Adrenal gland (tissue), 12 donors: ENCODE results near the gene PTGDR2. TPM values are rescaled to one million over a fixed set of nuclear protein-coding genes. Genes with fewer than 3 reads are reported as not detected.

Source experiments
- DNase-seq, 7 donors: peaks; one replicate each; pipeline ENCODE4 v3.0.0-alpha.2; 2019 to 2020
- H3K27ac ChIP-seq, 5 donors: fragments of 200-600 bp; sonication (generic) in 4 of 5; 1 replicate in 3 of 5; 2 replicates in 2 of 5; pipeline versions ENCODE4 v1.5.1 to v1.8.0; 2016 to 2020; ENCODE audit warnings: mild to moderate bottlenecking in 1 of 5
- H3K27me3 ChIP-seq: fragments of 200-600 bp; 2 replicates; pipeline ENCODE4 v1.8.0; 2021
- H3K36me3 ChIP-seq, 2 donors: fragments of 200-600 bp; replicated peaks in 1 of 2; 1 replicate in 1 of 2; 2 replicates in 1 of 2; pipeline versions ENCODE4 v1.5.1 to v1.8.0; 2018 to 2022
- H3K4me1 ChIP-seq, 2 donors: fragments of 200-600 bp; replicated peaks in 1 of 2; 1 replicate in 1 of 2; 2 replicates in 1 of 2; pipeline versions ENCODE4 v1.5.1 to v1.8.0; 2018 to 2021
- H3K4me3 ChIP-seq, 4 donors: fragments of 200-600 bp; sonication (generic) in 3 of 4; one replicate each; pipeline ENCODE4 v1.5.1; 2016 to 2018
- H3K9me3 ChIP-seq, 3 donors: fragments of 200-600 bp; sonication (generic) in 1 of 3; replicated peaks in 1 of 3; 1 replicate in 2 of 3; 2 replicates in 1 of 3; pipeline versions ENCODE4 v1.5.1 to v1.8.0; 2016 to 2021
- CTCF ChIP-seq, 6 experiments: fragments of 450-650 bp in 4 of 6; fragments of 200-600 bp in 2 of 6; sonication (generic) in 1 of 6; IDR thresholded peaks; 1 replicate in 5 of 6; 2 replicates in 1 of 6; pipeline versions ENCODE4 v1.5.1 to v1.8.0; 2016 to 2021; ENCODE audit warnings: antibody characterized with exemption in 6 of 6, mild to moderate bottlenecking in 2 of 6, moderate library complexity in 1 of 6
- POLR2A ChIP-seq, 2 donors: fragments of 450-650 bp; IDR thresholded peaks; one replicate each; pipeline ENCODE4 v1.6.1; 2017; ENCODE audit warnings: antibody characterized with exemption in 2 of 2, mild to moderate bottlenecking in 2 of 2, moderate library complexity in 1 of 2
- whole genome bisulfite sequencing, 4 donors: extraction: QIAGEN DNeasy Blood & Tissue Kit in 2 of 4; methylation state at CpG; one replicate each; pipeline versions ENCODE4 v1.1.5 to v1.1.7; 2013 to 2017; 5-methylcytosine and 5-hydroxymethylcytosine counted together
- intact Hi-C, 2 donors: fragments of 100-400 bp; cut with DNase I; formaldehyde crosslinking; loops; one replicate each; pipeline versions ENCODE4 v1.14.1 to v1.15.0; 2022 to 2023
- polyA plus RNA-seq, 3 donors: library from polyadenylated mRNA; stranded (reverse); fragments of 200-250 nt in 2 of 3; fragments of 350-450 nt in 1 of 3; fragmentation: Illumina TruSeq in 1 of 3; extraction: RNeasy Lipid Tissue Mini Kit (QIAGEN cat#74804) in 1 of 3; gene quantifications; one replicate each; pipeline ENCODE4 v1.2.3, GENCODE V29; 2013 to 2014
- total RNA-seq, 9 donors: library from RNA; depleted of rRNA in 4 of 9; stranded (reverse); fragments of >200 nt in 4 of 9; fragments of 120-200 nt in 1 of 9; fragmentation: NEBNext Ultra II Directional in 1 of 9; extraction: Animal tissue kit (Norgen Biotek cat#: 25700) in 1 of 9; gene quantifications; one replicate each; pipeline versions ENCODE4 v1.1.0 to v1.2.4, GENCODE V29; 2013 to 2023
- donor health status: healthy with polysubstance abuse.
- donor health status: Bipolar disorder and iron deficiency.
- donor health status: DM: yes; HTN: yes; CAD: no.
- donor health status: DM: no; HTN: no; CAD: no.
- donor health status: DM: no; HTN: no; CAD: no.
- donor health status: DM: yes; HTN: yes; CAD: no.

The PTGDR2 gene
- total and polyA plus RNA-seq, 12 donors, result 0.17 to 0.61 (median 0.24) TPM; not detected in 7

- no peak for DNase-seq
- Histone ChIP-seq H3K36me3 (peaks cover 0 to 39% of the 10 kb centered on the region in 2 donors), H3K27ac (no peak overlapping the region), H3K9me3 (no peaks in the 10 kb centered on the region), H3K27me3 (no peaks in the 10 kb centered on the region), H3K4me3 (no peak overlapping the region), H3K4me1 (peaks cover 5 to 16% of the 10 kb centered on the region in 2 donors)
- no peak for TF ChIP-seq POLR2A (IDR thresholded peaks at IDR 0.05)
- TF ChIP-seq CTCF (IDR thresholded peaks at IDR 0.05), result no peak
- intact Hi-C loops, result no loop called here
- WGBS, 4 donors, result 71 to 83% (median 78%) methylated on average over 9 to 10 of the region's 10 CpGs
Observed at GRCh38 chr11:60848714-60849151, 7.0 kb downstream of the PTGDR2 start.

GRCh38 chr11:60847896-60848295, 7.9 kb downstream of the PTGDR2 start:
- 72 to 76% (median 74%) methylated on average over 12 of the region's 12 CpGs for WGBS, 4 donors

GRCh38 chr11:60847281-60847680, 8.5 kb downstream of the PTGDR2 start:
- peaks cover 17 to 30% of the 10 kb centered on the region in 2 donors for H3K4me1 ChIP-seq
- DNase-seq, result no peak
- no peaks in the 10 kb centered on the region for H3K9me3 ChIP-seq
- H3K4me3 ChIP-seq, result no peak overlapping the region
- no peak overlapping the region for H3K27ac ChIP-seq
- intact Hi-C loops, result no loop called here
- peaks cover 0 to 39% of the 10 kb centered on the region in 2 donors for H3K36me3 ChIP-seq
- WGBS, 4 donors, result 71 to 84% (median 79%) methylated on average over 7 to 13 of the region's 13 CpGs
- no peaks in the 10 kb centered on the region for H3K27me3 ChIP-seq
- no peak for TF ChIP-seq POLR2A (IDR thresholded peaks at IDR 0.05)
- TF ChIP-seq CTCF (IDR thresholded peaks at IDR 0.05), result no peak

More at GRCh38 chr11:60847896-60848295, 7.9 kb downstream of the PTGDR2 start:
- H3K27me3 ChIP-seq, result no peaks in the 10 kb centered on the region
- intact Hi-C loops, result no loop called here
- TF ChIP-seq CTCF (IDR thresholded peaks at IDR 0.05) (no peak), POLR2A (IDR thresholded peaks at IDR 0.05) (no peak)
- no peaks in the 10 kb centered on the region for H3K9me3 ChIP-seq
- H3K4me1 ChIP-seq, result peaks cover 14 to 25% of the 10 kb centered on the region in 2 donors
- no peak overlapping the region for H3K4me3 ChIP-seq
- H3K27ac ChIP-seq, result no peak overlapping the region
- DNase-seq, result no peak
- peaks cover 0 to 39% of the 10 kb centered on the region in 2 donors for H3K36me3 ChIP-seq

GRCh38 chr11:60845338-60845737, 10.4 kb downstream of the PTGDR2 start:
- intact Hi-C loops, result no loop called here
- no peaks in the 10 kb centered on the region for H3K27me3 ChIP-seq
- peaks cover 17 to 39% of the 10 kb centered on the region in 2 donors for H3K4me1 ChIP-seq
- peak overlapping the region in 1 of 5 donors; percentile 85 for H3K27ac ChIP-seq
- WGBS, 4 donors, result 66 to 78% (median 74%) methylated on average over 8 of the region's 8 CpGs
- H3K9me3 ChIP-seq, result no peaks in the 10 kb centered on the region
- peaks cover 0 to 28% of the 10 kb centered on the region in 2 donors for H3K36me3 ChIP-seq
- no peak for DNase-seq
- no peak overlapping the region for H3K4me3 ChIP-seq
- TF ChIP-seq POLR2A (IDR thresholded peaks at IDR 0.05) (no peak), CTCF (IDR thresholded peaks at IDR 0.05) (no peak)
